Esophagus muscularis mucosa (tissue), 4 donors: ENCODE results near the gene POLR1E.

ENCODE experiments used
- CTCF ChIP-seq, 3 experiments: fragments of 200-600 bp in 2 of 3; fragments of 450-650 bp in 1 of 3; sonication (generic) in 2 of 3; IDR thresholded peaks; one replicate each; pipeline ENCODE4 v1.5.1; 2017 to 2019; ENCODE audit warnings: antibody characterized with exemption in 3 of 3, mild to moderate bottlenecking in 2 of 3, moderate library complexity in 1 of 3
- EP300 ChIP-seq: sonication (generic); formaldehyde crosslinking; IDR thresholded peaks from one replicate; pipeline ENCODE4 v1.6.1; 2017; ENCODE audit warnings: antibody characterized with exemption
- POLR2A ChIP-seq: fragments of 450-650 bp; IDR thresholded peaks from one replicate; pipeline ENCODE4 v1.6.1; 2017; ENCODE audit warnings: antibody characterized with exemption, moderate library complexity, mild to moderate bottlenecking, low read depth
- POLR2AphosphoS5 ChIP-seq, 2 donors: sonication (generic); formaldehyde crosslinking; IDR thresholded peaks; one replicate each; pipeline ENCODE4 v1.6.1; 2017; ENCODE audit warnings: antibody characterized with exemption in 2 of 2

- TF ChIP-seq POLR2AphosphoS5 (IDR thresholded peaks at IDR 0.05) = no peak
- TF ChIP-seq CTCF (IDR thresholded peaks at IDR 0.05) = no peak
- TF ChIP-seq EP300 = no peak
- no peak for TF ChIP-seq POLR2A
Observed at GRCh38 chr9:37543468-37543867, 57.7 kb downstream of the POLR1E start.
